Right lobe of liver (tissue), 4 donors: Measurements from ENCODE around the gene PPP1R27.

ENCODE experiments used
- POLR2A ChIP-seq: fragments of 450-650 bp; IDR thresholded peaks from one replicate; pipeline ENCODE4 v1.6.1; 2017; ENCODE audit warnings: antibody characterized with exemption, mild to moderate bottlenecking
- TF ChIP-seq, protein P1 (sequence below), 4 donors: fragments of 200-600 bp in 3 of 4; fragments of 450-650 bp in 1 of 4; IDR thresholded peaks; one replicate each; pipeline versions ENCODE4 v1.5.1 to v1.8.0; 2016 to 2022; ENCODE audit warnings: antibody characterized with exemption in 4 of 4, mild to moderate bottlenecking in 2 of 4
- donor health status: DM: no; HTN: no; CAD: no.
- donor health status: DM: no; HTN: no; CAD: no.
- donor health status: DM: no; HTN: yes; CAD: no.

DNA sequence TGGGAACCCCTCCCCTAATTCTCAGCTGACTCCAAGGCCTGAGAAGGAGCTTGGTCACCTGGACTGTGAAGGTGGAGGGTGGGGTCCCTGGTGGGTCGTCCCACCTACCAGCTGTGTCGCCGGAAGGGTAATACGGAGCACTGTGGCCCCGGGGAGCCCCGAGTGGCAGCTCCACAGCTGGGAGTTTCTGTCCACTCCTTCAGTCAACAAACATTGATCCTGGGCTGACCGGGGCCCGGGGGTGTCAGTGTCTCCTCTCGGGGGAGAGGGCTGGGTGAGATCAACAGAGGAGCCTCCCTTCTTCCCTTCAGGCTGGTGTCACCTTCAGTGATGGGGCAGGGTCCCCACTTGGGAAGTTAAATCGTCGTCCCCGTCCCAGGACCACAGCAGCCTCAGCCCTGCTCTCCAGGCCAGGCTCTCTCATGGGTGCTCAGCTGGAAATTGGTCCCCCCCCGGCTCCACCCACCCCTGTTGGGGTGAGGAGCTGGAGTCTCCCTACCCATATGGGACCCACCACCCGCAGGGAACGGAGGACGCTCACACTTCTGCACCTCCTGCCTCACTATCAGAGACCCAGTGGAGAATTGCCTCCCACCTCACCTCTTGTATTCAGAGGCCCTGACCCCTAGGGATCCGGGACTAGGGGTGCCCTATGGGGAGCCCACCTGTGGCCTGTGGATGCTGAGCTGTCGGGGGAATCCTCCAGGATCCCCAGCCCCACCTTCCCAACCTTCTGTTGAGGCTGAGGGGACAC lies 29.0 kb downstream of the PPP1R27 start:
- TF ChIP-seq, protein P1, sequence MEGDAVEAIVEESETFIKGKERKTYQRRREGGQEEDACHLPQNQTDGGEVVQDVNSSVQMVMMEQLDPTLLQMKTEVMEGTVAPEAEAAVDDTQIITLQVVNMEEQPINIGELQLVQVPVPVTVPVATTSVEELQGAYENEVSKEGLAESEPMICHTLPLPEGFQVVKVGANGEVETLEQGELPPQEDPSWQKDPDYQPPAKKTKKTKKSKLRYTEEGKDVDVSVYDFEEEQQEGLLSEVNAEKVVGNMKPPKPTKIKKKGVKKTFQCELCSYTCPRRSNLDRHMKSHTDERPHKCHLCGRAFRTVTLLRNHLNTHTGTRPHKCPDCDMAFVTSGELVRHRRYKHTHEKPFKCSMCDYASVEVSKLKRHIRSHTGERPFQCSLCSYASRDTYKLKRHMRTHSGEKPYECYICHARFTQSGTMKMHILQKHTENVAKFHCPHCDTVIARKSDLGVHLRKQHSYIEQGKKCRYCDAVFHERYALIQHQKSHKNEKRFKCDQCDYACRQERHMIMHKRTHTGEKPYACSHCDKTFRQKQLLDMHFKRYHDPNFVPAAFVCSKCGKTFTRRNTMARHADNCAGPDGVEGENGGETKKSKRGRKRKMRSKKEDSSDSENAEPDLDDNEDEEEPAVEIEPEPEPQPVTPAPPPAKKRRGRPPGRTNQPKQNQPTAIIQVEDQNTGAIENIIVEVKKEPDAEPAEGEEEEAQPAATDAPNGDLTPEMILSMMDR (IDR thresholded peaks at IDR 0.05), result no peak
- no peak for TF ChIP-seq POLR2A
